GM19372 (cell line): Measurements from ENCODE around the gene NDUFB5.

Experiments used
- ATAC-seq: cut with Tn5 transposase; IDR thresholded peaks from one replicate; pipeline ENCODE4 v1.9.1; 2021; ENCODE audit warnings: mild to moderate bottlenecking, low read depth, moderate library complexity; ENCODE audit not compliant: unreplicated experiment

The NDUFB5 gene

DNA sequence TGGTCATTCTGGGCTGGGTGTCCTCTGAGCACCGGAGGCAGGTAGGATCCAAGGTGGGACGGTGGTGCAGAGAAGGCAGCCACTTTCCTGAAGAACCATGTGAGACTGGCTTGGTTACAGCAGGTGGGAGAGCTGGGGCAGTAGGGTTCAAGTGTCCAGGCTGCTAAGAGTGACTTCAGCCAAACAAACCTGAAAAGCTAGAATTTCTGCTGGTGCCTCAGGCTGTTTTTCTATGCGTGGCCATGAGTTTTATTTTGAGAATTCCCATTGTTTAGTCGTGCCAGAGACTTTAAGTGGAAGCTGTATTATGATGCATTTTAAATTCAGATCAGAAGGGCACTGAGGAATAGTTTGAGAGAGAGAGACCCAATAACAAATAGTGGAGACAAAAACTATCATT, 68.3 kb downstream of the NDUFB5 start:
- ATAC-seq, result no peak

- no peak for ATAC-seq
Observed at GRCh38 chr3:179673523-179673922, 68.9 kb downstream of the NDUFB5 start.

- ATAC-seq, result no peak
Observed at GRCh38 chr3:179676081-179676480, 71.5 kb downstream of the NDUFB5 start.
